Left lung (tissue), 10 donors: ENCODE measurements around the gene PRRT2. TPM values are rescaled to one million over a fixed set of nuclear protein-coding genes. Genes with fewer than 3 reads are reported as not detected.

Source experiments
- ATAC-seq: fragments of 200-7000 bp; cut with Tn5 transposase; one replicate; pipeline ENCODE4 v1.9.1; 2020; ENCODE audit warnings: moderate library complexity
- DNase-seq, 4 donors: peaks; one replicate each; pipeline ENCODE4 v3.0.0-alpha.2; 2013 to 2020
- H3K27ac ChIP-seq, 2 donors: fragments of 200-600 bp; sonication (generic) in 1 of 2; one replicate each; pipeline versions ENCODE4 v1.5.0 to v1.8.0; 2020 to 2021
- H3K27me3 ChIP-seq, 2 donors: fragments of 200-600 bp; sonication (generic) in 1 of 2; one replicate each; pipeline versions ENCODE4 v1.5.0 to v1.8.0; 2020 to 2021
- H3K36me3 ChIP-seq, 2 donors: fragments of 200-600 bp; sonication (generic) in 1 of 2; one replicate each; pipeline versions ENCODE4 v1.5.0 to v1.8.0; 2020 to 2021
- H3K4me1 ChIP-seq, 2 donors: fragments of 200-600 bp; one replicate each; pipeline ENCODE4 v1.8.0; 2021
- H3K4me3 ChIP-seq, 2 donors: fragments of 200-600 bp; sonication (generic) in 1 of 2; one replicate each; pipeline versions ENCODE4 v1.5.0 to v1.8.0; 2020 to 2021; ENCODE audit warnings: mild to moderate bottlenecking in 1 of 2
- H3K9me3 ChIP-seq, 2 donors: fragments of 200-600 bp; sonication (generic) in 1 of 2; one replicate each; pipeline versions ENCODE4 v1.5.0 to v1.8.0; 2020 to 2021
- CTCF ChIP-seq, 2 donors: fragments of 200-600 bp; sonication (generic) in 1 of 2; IDR thresholded peaks; one replicate each; pipeline versions ENCODE4 v1.5.0 to v1.8.0; 2021; ENCODE audit warnings: antibody characterized with exemption in 2 of 2
- intact Hi-C, 2 donors: fragments of 100-400 bp; cut with DNase I; formaldehyde crosslinking; loops; one replicate each; pipeline versions ENCODE4 v1.11.2 to v1.14.2; 2022
- polyA plus RNA-seq, 6 donors: library from polyadenylated mRNA; unstranded; fragments of 120-200 nt; gene quantifications; one replicate each; pipeline ENCODE4 v1.2.1, GENCODE V29; 2013; ENCODE audit not compliant: insufficient read length in 6 of 6
- total RNA-seq, 2 donors: library from RNA; stranded (reverse); fragmentation: NEBNext Ultra II Directional; extraction: Animal tissue kit (Norgen Biotek cat#: 25700); gene quantifications; one replicate each; pipeline ENCODE4 v1.2.1, GENCODE V29; 2021
- donor health status: DM: no; HTN: yes; CAD: no.
- donor health status: DM: no; HTN: no; CAD: no.

PRRT2 gene
- total and polyA plus RNA-seq, 8 donors = 0.94 to 15.1 (median 10.6) TPM

GRCh38 chr16:29804455-29805231, 7.3 kb upstream of the PRRT2 start:
- Histone ChIP-seq H3K36me3 (peaks cover 0 to 35% of the 10 kb centered on the region in 2 donors), H3K4me1 (peaks cover 20 to 43% of the 10 kb centered on the region in 2 donors), H3K4me3 (peak overlapping the region; percentile 84 to 90), H3K9me3 (no peaks in the 10 kb centered on the region), H3K27me3 (no peaks in the 10 kb centered on the region), H3K27ac (peak overlapping the region; percentile 98)
- ATAC-seq = peak; percentile 15
- intact Hi-C loops = no loop called here
- peak in 2 of 4 donors; percentile 38 to 76 for DNase-seq
- no peak for TF ChIP-seq CTCF (IDR thresholded peaks at IDR 0.05)

- Histone ChIP-seq H3K27me3 (no peaks in the 10 kb centered on the region), H3K27ac (peak overlapping the region; percentile 98), H3K36me3 (peaks cover 0 to 35% of the 10 kb centered on the region in 2 donors), H3K4me3 (peak overlapping the region; percentile 84 to 90), H3K4me1 (peaks cover 24 to 51% of the 10 kb centered on the region in 2 donors), H3K9me3 (no peaks in the 10 kb centered on the region)
- DNase-seq (peak; percentile 97 to 99 (median 98)), ATAC-seq (peak; percentile 86)
- intact Hi-C loops = no loop called here
- TF ChIP-seq CTCF (IDR thresholded peaks at IDR 0.05) = no peak
Observed at GRCh38 chr16:29805232-29806098, 6.5 kb upstream of the PRRT2 start.

GRCh38 chr16:29806099-29806579, 5.9 kb upstream of the PRRT2 start, which contains the start of gene MAZ:
TSS of gene MAZ (plus strand) at chr16:29806529. CDS start at chr16:29806702, 173 bp downstream.
- H3K27ac ChIP-seq = peak within 1 kb of the TSS; percentile 98
- DNase-seq = peak in 2 of 4 donors; percentile 92
- H3K4me1 ChIP-seq = peaks cover 29 to 58% of the 10 kb centered on the region in 2 donors
- peak within 1 kb of the TSS; percentile 84 to 90 for H3K4me3 ChIP-seq
- H3K27me3 ChIP-seq = no peaks in the 10 kb centered on the region
- H3K9me3 ChIP-seq = no peaks in the 10 kb centered on the region
- ATAC-seq = peak; percentile 0
- TF ChIP-seq CTCF (IDR thresholded peaks at IDR 0.05) = no peak
- peaks cover 0 to 29% of the 10 kb centered on the region in 2 donors for H3K36me3 ChIP-seq
- intact Hi-C loops = no loop called here

- Histone ChIP-seq H3K4me3 (peak overlapping the region; percentile 50 to 73), H3K27ac (peak overlapping the region; percentile 94 to 95), H3K9me3 (no peaks in the 10 kb centered on the region), H3K27me3 (peaks cover 0 to 6% of the 10 kb centered on the region in 2 donors), H3K4me1 (peaks cover 32 to 64% of the 10 kb centered on the region in 2 donors), H3K36me3 (peaks cover 0 to 22% of the 10 kb centered on the region in 2 donors)
- no peak for TF ChIP-seq CTCF (IDR thresholded peaks at IDR 0.05)
- peak in 2 of 4 donors; percentile 43 to 89 for DNase-seq
- intact Hi-C loops = no loop called here
- no peak for ATAC-seq
Observed at GRCh38 chr16:29806641-29807425, 5.2 kb upstream of the PRRT2 start.
